Gastrocnemius medialis (tissue), 4 donors: ENCODE measurements around the gene SDC1. TPM values are rescaled to one million over a fixed set of nuclear protein-coding genes. Genes with fewer than 3 reads are reported as not detected.

Experiments
- ATAC-seq, 2 donors: fragments of 150-250 bp; one replicate each; pipeline ENCODE4 v1.9.1; 2016
- DNase-seq, 2 donors: peaks; one replicate each; pipeline ENCODE4 v3.0.0-alpha.2; 2019
- H3K27ac ChIP-seq, 4 donors: fragments of 200-600 bp; sonication (generic); 1 replicate in 1 of 4; 2 replicates in 3 of 4; pipeline ENCODE4 v1.5.1; 2016 to 2018; ENCODE audit warnings: mild to moderate bottlenecking in 2 of 4, moderate library complexity in 1 of 4
- H3K27me3 ChIP-seq, 3 donors: fragments of 200-600 bp; sonication (generic) in 2 of 3; 1 replicate in 1 of 3; 2 replicates in 2 of 3; pipeline versions ENCODE4 v1.5.1 to v1.6.0; 2016 to 2019; ENCODE audit warnings: mild to moderate bottlenecking in 1 of 3, moderate library complexity in 1 of 3
- H3K36me3 ChIP-seq, 2 donors: fragments of 200-600 bp; sonication (generic) in 1 of 2; one replicate each; pipeline ENCODE4 v1.5.1; 2017 to 2018
- H3K4me1 ChIP-seq, 2 donors: fragments of 200-600 bp; sonication (generic) in 1 of 2; one replicate each; pipeline ENCODE4 v1.5.1; 2016 to 2017; ENCODE audit warnings: mild to moderate bottlenecking in 2 of 2
- H3K4me3 ChIP-seq, 4 donors: fragments of 200-600 bp; sonication (generic) in 3 of 4; 1 replicate in 1 of 4; 2 replicates in 3 of 4; pipeline ENCODE4 v1.5.1; 2016 to 2019; ENCODE audit warnings: mild to moderate bottlenecking in 2 of 4
- H3K9me3 ChIP-seq, 3 donors: fragments of 200-600 bp; sonication (generic) in 2 of 3; 1 replicate in 1 of 3; 2 replicates in 2 of 3; pipeline ENCODE4 v1.5.1; 2016 to 2019
- CTCF ChIP-seq, 5 experiments: fragments of 450-650 bp in 3 of 5; fragments of 200-600 bp in 2 of 5; sonication (generic) in 2 of 5; IDR thresholded peaks in 4 of 5; conservative IDR thresholded peaks in 1 of 5; 1 replicate in 4 of 5; 2 replicates in 1 of 5; pipeline ENCODE4 v1.5.1; 2016 to 2019; ENCODE audit warnings: antibody characterized with exemption in 5 of 5, mild to moderate bottlenecking in 3 of 5, moderate library complexity in 3 of 5
- POLR2A ChIP-seq, 2 donors: fragments of 450-650 bp; IDR thresholded peaks; one replicate each; pipeline ENCODE4 v1.6.1; 2017; ENCODE audit warnings: antibody characterized with exemption in 2 of 2, mild to moderate bottlenecking in 2 of 2, moderate library complexity in 2 of 2
- in situ Hi-C, 4 donors: fragments of 200-750 bp; cut with MboI; loops; one replicate each; pipeline versions ENCODE4 v1.15.0 to v1.8.0; 2017; ENCODE audit warnings: low sequenced_read_pairs in 4 of 4
- intact Hi-C: fragments of 100-400 bp; cut with DNase I; formaldehyde crosslinking; loops from one replicate; pipeline ENCODE4 v1.15.1; 2023; ENCODE audit warnings: low total_unique reads
- total RNA-seq, 4 donors: library from RNA; depleted of rRNA; stranded (reverse); fragments of >200 nt; gene quantifications; one replicate each; pipeline versions ENCODE4 v1.1.0 to v1.2.3, GENCODE V29; 2016

Gene SDC1
- total RNA-seq, 4 donors from 2014 or later: 0.41 to 1.2 (median 1.2) TPM; not detected in 1

- no peak for TF ChIP-seq CTCF (IDR thresholded peaks at IDR 0.05 in 4 of 5, conservative IDR thresholded peaks at IDR 0.05 in 1 of 5)
- TF ChIP-seq POLR2A (IDR thresholded peaks at IDR 0.05): no peak
- Histone ChIP-seq H3K36me3 (no peaks in the 10 kb centered on the region), H3K27me3 (no peaks in the 10 kb centered on the region), H3K4me3 (no peak overlapping the region), H3K9me3 (no peaks in the 10 kb centered on the region), H3K4me1 (no peaks in the 10 kb centered on the region), H3K27ac (no peak overlapping the region)
- intact Hi-C loops: no loop called here
- ATAC-seq (no peak), DNase-seq (no peak)
- in situ Hi-C loops: no loop called here
Measured at GRCh38 chr2:20212459-20212870, 12.5 kb downstream of the SDC1 start.

- no peaks in the 10 kb centered on the region for H3K4me1 ChIP-seq
- H3K27me3 ChIP-seq: no peaks in the 10 kb centered on the region
- intact Hi-C loops (no loop called here), in situ Hi-C loops (no loop called here)
- ATAC-seq (no peak), DNase-seq (no peak)
- H3K4me3 ChIP-seq: no peak overlapping the region
- H3K9me3 ChIP-seq: no peaks in the 10 kb centered on the region
- H3K36me3 ChIP-seq: no peaks in the 10 kb centered on the region
- H3K27ac ChIP-seq: no peak overlapping the region
- TF ChIP-seq POLR2A (IDR thresholded peaks at IDR 0.05) (no peak), CTCF (IDR thresholded peaks at IDR 0.05 in 4 of 5, conservative IDR thresholded peaks at IDR 0.05 in 1 of 5) (no peak)
Measured at GRCh38 chr2:20211860-20212458, 13.0 kb downstream of the SDC1 start.

GRCh38 chr2:20211420-20211819 lies 13.5 kb downstream of the SDC1 start:
- ATAC-seq: no peak
- intact Hi-C loops (no loop called here), in situ Hi-C loops (no loop called here)

GRCh38 chr2:20210462-20210861 lies 14.5 kb downstream of the SDC1 start:
- ATAC-seq: no peak
- intact Hi-C loops (no loop called here), in situ Hi-C loops (no loop called here)
- Histone ChIP-seq H3K4me3 (no peak overlapping the region), H3K27ac (no peak overlapping the region), H3K36me3 (no peaks in the 10 kb centered on the region), H3K27me3 (no peaks in the 10 kb centered on the region), H3K4me1 (no peaks in the 10 kb centered on the region), H3K9me3 (no peaks in the 10 kb centered on the region)
- no peak for DNase-seq
- TF ChIP-seq CTCF (IDR thresholded peaks at IDR 0.05 in 4 of 5, conservative IDR thresholded peaks at IDR 0.05 in 1 of 5) (no peak), POLR2A (IDR thresholded peaks at IDR 0.05) (no peak)

More at GRCh38 chr2:20211420-20211819, 13.5 kb downstream of the SDC1 start:
- Histone ChIP-seq H3K27ac (no peak overlapping the region), H3K27me3 (no peaks in the 10 kb centered on the region), H3K36me3 (no peaks in the 10 kb centered on the region), H3K4me1 (no peaks in the 10 kb centered on the region), H3K9me3 (no peaks in the 10 kb centered on the region), H3K4me3 (no peak overlapping the region)
- no peak for DNase-seq
- TF ChIP-seq POLR2A (IDR thresholded peaks at IDR 0.05) (no peak), CTCF (IDR thresholded peaks at IDR 0.05 in 4 of 5, conservative IDR thresholded peaks at IDR 0.05 in 1 of 5) (no peak)
